Measurements from ENCODE around the gene FAM53B.

FAM53B gene

GRCh38 chr10:124607693-124608092 lies 136.5 kb downstream of the FAM53B start:
- DNase-seq: no peak

GRCh38 chr10:124606822-124607221 lies 137.4 kb downstream of the FAM53B start:
- no peak for DNase-seq

- DNase-seq: no peak
Measured at GRCh38 chr10:124605856-124606812, 138.0 kb downstream of the FAM53B start.

GRCh38 chr10:124605481-124605855 lies 138.7 kb downstream of the FAM53B start:
- DNase-seq: no peak

- no peak for DNase-seq
Measured at GRCh38 chr10:124605001-124605370, 139.2 kb downstream of the FAM53B start.

- DNase-seq: no peak
Measured at GRCh38 chr10:124604214-124605000, 139.8 kb downstream of the FAM53B start.

GRCh38 chr10:124603376-124604213 lies 140.6 kb downstream of the FAM53B start:
- no peak for DNase-seq

- no peak for DNase-seq
Measured at GRCh38 chr10:124602646-124603365, 141.4 kb downstream of the FAM53B start.

- no peak for DNase-seq
Measured at GRCh38 chr10:124602121-124602561, 142.0 kb downstream of the FAM53B start.

- no peak for DNase-seq
Measured at GRCh38 chr10:124601431-124602120, 142.6 kb downstream of the FAM53B start.

GRCh38 chr10:124601016-124601415 lies 143.2 kb downstream of the FAM53B start:
- no peak for DNase-seq

- DNase-seq: no peak
Measured at GRCh38 chr10:124600051-124600880, 143.9 kb downstream of the FAM53B start.

GRCh38 chr10:124599588-124600050 lies 144.6 kb downstream of the FAM53B start:
- no peak for DNase-seq

GRCh38 chr10:124598773-124599587 lies 145.2 kb downstream of the FAM53B start:
- DNase-seq: no peak

GRCh38 chr10:124598196-124598595 lies 146.0 kb downstream of the FAM53B start:
- no peak for DNase-seq

GRCh38 chr10:124597846-124598165 lies 146.4 kb downstream of the FAM53B start:
- DNase-seq: no peak

- no peak for DNase-seq
Measured at GRCh38 chr10:124596962-124597845, 147.0 kb downstream of the FAM53B start.

GRCh38 chr10:124596116-124596785 lies 147.9 kb downstream of the FAM53B start:
- DNase-seq: no peak
